ENCODE measurements around the gene PDPK1.

Gene PDPK1

DNA sequence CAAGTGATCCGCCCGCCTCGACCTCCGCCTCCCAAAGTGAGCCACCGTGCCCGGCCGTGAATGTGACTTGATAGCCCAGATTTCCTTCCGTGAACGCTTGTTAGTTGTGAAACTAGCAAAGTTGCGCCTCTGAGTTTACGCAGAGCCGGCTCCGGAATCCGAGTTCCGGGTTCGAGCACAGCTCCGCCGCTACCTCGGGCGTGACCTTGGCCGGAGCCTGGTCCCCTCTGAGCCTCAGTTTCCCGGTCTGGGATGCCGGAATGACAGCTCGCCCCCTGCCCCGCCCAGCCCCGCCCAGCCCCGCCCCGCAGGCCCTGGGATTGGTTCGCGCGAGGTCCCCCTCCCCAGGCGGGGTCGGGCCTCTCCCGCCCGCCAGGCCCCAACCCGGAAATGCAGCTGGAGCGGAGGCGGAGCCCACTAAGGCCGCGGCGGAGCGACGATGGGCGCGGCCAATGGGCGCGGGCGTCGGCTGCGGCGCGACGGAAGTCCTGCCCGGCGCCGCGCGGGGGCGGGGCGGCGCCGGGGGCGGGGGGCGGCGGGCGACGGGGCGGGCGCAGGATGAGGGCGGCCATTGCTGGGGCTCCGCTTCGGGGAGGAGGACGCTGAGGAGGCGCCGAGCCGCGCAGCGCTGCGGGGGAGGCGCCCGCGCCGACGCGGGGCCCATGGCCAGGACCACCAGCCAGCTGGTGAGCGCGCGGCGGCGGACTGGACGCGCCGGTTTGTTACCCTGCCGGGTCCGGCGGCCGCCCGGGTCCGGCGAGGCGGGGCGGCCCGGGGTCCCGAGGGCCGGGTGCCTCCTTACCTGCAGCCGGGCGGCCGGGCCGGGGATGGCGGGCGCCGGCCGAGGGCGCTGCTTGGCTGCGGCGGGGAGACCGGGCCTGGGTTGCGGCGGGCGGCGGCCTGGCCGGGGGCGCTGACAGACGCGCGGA, at the start of gene PDPK1:
TSS of gene PDPK1 (plus strand) at position 571 of the 929 bp plus-strand sequence. CDS start at position 663, 92 bp downstream.
- DNase-seq, result peak; percentile 97

DNA sequence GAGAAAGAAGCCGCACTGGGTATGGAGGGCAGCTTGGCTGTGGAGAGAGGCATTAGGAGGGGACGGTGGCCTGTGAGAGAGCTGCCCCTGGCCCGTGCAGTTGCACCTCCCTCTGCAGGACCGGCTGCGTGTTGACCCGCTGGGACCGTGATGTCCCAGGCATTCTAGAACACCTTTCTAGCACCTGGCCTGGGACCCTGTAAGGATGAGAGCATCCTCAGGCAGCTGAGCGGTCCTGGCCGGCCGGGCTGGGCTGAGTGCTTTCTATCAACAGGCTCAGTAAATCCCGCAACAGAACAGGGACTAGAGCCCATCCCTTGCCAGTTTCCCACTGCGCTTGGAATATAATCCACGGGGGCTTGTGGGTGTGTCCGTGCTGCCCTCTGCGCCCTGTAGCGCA, 48.2 kb upstream of the PDPK1 start:
- DNase-seq, result no peak

DNA sequence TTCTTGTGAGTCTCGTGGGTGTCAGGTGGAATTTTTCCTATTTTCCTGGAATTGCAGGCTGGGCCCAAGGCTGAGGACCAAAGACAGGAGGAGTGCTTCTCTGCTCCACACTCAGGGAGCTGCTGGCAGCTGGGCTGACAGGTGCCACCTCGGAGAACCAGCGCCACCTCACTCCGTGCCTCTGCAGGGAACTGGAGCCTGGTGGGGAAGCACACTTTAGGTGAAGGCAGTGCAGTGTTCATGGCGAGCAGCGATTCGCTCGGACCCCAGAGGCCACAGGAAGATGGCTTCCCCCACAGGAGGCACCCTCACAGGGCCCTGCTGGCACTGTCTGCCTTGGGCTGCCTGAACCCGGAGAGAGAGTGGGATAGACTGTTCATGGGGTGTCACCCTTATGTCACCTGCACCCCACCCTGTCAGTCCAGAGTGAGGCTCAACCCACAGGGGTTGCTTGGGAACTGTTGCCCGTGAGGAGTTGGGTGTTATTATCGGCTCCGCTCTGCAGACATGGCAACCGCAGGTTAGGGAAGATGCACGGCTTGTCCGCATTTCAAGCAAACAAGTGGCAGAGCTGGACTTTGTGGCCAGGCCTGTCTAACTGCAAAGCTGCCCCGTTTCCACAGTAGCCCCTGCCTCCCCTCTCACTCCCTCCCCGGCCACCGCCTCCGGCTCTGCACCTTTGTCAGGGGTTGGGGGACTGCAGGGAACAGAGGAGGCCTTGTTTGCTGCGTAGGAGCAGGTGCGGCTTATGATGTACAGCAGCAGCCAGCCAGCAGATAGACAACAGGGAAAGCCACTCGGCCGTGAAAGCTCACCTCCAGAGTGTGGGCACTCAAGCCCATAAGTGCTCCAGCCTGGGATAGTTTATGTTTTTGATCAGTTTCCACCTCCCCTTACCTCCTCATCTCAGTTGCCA, 47.4 kb upstream of the PDPK1 start:
- no peak for DNase-seq

DNA sequence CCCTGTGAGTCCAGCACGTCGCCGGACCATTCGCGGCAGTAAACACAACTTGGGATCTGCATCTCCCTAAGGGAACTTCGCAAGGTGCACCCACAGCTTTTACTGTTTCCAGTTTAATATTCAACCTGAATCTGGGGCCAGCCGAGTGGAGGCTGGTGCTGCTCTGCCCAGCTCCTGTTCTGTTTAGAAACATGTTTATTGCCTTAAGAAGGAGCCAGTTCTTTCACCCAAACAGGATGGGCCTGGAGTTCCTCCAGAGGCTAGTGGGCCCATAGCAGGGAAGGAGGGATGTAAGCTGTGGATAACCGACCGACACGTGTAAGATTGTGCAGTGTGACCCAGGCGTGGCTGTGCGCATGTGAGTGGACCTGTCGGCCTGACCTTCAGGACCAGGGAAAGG, 45.5 kb upstream of the PDPK1 start:
- no peak for DNase-seq

DNA sequence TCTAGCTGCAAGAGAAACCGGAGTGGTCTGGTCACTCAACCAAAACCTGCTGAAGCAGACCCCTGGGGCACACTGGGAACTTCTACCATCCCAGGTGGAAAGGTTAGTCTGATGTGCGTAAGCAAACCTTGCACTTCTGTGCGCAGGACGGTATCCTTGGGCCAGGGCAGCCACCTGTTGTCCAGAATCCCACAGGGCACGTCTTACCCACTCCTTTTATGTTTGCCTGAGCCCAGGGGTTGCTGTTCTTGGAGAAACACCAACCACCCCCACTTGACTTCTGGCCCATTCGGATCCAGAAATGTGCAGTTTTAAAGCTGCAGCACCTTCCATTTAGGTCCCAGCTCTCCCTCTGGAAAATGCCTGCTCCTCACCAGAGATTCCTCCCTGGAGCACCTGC, 44.2 kb upstream of the PDPK1 start:
- DNase-seq, result no peak

DNA sequence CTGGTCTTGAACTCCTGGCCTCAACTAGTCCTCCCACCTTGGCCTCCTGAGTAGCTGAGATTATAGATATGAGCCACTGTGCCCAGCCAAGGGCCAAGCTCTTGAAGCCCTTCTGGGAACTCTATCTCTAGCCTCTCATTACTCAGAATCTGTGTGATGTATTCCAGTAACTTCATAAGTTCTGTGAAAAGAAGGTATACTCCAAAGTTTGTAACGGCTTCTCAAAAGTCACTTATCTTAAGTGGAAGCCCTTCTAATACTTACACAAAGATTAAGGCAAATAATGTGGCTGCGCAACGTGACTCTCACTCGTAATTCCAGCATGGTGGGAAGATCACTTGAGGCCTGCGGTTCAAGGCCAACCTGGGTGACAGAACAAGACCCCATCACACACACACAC, 43.2 kb upstream of the PDPK1 start:
- no peak for DNase-seq

DNA sequence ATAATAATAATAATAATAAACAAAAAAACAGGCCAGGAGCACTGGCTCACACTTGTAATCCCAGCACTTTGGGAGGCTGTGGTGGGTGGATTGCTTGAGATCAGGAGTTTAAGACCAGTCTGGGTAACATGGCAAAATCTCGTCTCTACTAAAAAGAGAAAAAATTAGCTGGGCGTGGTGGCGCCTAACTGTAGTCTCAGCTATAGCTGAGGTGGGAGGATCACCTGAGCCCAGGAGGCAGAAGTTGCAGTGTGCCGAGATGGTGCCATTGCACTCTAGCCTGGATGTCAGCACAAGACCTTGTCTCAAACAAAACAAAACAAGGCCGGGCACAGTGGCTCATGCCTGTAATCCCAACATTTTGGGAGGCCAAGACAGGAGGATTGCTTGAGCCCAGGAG, 42.8 kb upstream of the PDPK1 start:
- no peak for DNase-seq

DNA sequence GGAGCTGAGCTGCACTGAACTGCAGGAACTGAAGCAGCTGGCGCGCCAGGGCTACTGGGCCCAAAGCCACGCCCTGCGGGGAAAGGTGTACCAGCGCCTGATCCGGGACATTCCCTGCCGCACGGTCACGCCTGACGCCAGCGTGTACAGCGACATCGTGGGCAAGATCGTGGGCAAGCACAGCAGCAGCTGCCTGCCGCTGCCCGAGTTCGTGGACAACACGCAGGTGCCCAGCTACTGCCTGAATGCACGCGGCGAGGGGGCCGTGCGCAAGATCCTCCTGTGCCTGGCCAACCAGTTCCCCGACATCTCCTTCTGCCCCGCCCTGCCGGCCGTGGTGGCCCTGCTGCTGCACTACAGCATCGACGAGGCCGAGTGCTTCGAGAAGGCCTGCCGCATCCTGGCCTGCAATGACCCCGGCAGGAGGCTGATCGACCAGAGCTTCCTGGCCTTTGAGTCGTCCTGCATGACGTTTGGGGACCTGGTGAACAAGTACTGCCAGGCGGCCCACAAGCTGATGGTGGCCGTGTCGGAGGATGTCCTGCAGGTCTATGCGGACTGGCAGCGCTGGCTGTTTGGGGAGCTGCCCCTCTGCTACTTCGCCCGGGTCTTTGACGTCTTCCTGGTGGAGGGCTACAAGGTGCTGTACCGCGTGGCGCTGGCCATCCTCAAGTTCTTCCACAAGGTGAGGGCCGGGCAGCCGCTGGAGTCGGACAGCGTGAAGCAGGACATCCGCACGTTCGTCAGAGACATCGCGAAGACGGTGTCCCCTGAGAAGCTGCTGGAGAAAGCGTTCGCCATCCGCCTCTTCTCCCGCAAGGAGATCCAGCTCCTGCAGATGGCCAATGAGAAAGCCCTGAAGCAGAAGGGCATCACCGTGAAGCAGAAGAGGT, 41.4 kb upstream of the PDPK1 start:
- DNase-seq, result no peak

DNA sequence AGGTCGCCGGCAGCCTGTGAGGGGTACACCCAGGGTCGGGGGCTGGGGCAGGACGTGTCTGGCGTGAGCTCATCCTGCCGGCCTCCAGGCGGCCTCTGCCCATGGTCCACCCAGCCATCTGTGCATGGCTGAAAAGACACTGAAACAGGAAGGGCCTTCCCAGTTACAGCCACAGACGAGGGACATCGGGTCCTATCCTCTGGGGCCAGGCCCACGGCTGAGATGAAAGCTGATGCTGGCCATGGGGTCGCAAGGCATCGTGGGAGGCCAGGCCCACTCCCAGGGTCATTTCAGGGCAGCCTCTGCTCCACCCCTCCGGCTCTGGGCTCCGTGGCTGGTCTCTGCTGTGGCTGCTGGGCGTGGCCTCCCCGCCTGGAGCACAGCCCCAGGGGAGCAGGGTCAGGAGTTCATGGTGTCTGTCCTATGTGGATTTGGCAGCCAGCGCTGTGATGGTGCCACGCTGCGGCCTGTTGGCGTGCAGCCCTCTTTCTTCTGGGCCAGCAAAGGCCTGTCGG, 40.6 kb upstream of the PDPK1 start:
- no peak for DNase-seq

DNA sequence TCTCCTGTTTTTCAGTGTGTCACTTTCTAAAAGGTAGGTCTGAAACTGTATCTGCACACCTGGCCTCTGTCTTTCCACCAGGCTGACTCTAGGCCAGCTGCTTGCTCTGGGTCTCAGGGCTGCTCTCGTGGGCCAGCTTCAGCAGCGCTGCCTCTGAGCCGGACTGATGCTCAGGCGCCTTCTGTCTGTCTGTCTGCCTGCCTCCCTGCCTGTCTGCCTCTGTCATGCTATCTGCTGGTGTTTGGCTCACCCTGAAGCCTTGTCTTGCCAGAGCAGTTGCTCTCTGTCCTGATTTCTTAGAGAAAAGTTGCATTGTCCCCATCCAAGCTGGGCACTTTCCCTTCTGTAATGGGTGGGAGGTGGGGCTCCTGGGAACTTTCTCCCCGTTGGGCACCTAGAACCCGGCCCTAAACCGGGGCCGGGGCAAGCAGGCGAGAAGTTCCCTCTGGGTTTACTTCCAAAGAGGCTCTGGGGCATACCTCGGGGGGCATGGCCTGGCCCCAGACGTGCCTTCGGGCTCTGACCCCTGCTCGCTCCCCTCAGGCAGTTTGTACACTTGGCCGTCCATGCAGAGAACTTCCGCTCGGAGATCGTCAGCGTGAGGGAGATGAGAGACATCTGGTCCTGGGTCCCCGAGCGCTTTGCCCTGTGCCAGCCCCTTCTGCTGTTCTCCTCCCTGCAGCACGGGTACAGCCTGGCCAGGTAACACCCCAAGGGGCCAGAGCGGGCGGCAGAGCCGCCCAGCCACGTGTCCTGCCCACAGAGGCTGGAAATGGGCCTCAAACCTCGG, 39.9 kb upstream of the PDPK1 start:
- no peak for DNase-seq

DNA sequence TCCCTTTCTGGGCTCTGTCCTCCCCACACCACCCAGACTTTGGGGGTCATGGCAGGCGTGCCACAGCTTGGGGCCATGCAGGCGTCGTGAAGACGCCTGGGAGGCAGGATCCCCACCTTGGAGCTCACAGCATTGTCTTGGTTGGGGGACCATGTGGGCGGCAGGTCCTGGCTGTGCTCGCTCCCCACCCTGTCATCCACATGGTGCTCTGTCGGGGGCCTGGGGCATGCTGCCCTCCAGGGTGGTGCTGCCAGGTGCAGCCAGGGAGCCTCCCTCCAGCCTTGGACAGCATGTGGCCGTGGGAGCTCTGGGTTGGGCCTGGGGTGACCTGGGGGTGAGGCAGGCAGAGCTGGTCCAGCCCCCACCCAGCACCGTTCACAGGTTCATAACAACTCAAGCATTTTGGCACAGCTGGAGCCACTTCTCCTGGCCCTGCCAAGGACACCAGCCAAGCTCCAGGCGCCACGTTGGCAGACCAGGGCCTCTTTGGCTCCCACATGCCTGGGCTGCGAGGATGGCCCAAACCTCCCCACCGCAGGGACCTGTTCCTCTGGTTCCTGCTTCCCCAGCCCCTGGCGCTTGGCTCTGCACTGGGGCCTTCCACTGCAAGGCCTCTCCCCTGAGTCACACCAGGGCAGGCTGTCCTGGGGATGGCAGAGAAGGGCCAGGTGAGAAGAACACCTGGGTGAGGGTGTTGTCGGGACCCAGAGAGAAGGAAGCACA, 39.1 kb upstream of the PDPK1 start:
- no peak for DNase-seq

DNA sequence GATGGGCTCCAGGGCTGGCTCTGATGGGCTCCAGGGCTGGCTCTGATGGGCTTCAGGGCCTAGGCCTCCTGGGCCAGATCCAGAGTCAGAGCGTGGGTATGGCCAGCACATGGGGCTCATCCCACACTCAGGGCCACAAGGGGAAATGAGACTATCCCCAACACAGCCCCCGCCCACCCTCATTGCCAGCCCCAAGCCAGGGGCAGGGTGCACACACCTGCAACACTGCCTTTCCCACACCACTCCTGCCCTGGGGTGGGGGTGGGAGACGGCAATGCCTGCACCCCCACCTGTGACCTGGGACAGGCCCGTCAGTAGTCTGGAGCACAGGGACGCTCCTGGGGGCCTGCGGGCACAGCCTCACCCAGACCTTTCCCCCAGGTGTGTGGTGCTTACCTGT, 38.4 kb upstream of the PDPK1 start:
- DNase-seq, result no peak

DNA sequence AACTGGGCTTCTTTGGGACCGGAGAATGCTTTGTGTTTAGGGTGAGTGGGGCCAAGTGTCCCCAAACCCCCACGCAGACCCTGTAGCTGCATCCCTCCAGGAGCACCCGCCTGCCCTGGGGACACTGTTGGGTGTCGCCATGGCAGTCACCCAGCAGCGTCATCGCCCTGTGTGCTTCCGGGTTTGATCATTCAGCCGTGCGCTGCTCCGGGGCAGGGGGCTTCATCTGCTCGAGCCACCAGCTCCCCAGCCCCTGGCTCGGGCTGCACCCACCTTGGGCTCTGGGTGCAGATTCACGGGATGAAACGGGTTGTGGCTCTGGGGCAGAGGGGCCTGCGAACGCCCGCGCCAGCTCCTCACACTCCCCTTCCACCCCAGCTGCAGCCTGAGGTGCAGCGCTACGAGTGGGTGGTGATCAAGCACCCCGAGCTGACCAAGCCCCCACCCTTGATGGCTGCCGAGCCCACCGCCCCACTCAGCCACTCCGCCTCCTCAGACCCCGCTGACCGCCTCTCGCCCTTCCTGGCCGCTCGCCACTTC, 37.9 kb upstream of the PDPK1 start:
- no peak for DNase-seq

DNA sequence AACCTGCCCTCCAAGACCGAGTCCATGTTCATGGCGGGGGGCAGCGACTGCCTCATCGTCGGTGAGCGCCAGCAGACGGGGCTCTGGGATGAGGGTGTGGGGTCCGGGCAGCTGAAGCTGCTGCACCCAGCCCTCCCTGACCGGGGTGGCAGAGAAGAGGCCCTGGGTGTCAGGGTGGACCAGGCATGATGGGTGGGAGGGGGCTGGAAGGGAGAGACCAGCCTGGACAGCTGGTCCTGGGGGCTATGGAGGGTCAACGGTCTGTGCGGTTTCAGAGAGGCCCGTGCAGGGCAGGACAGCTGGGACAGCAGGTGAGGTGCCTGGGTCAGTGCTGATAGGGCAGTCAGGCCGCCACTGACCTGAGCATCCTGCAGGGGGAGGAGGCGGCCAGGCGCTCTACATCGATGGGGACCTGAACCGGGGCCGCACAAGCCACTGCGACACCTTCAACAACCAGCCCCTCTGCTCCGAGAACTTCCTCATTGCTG, 37.3 kb upstream of the PDPK1 start:
- no peak for DNase-seq

DNA sequence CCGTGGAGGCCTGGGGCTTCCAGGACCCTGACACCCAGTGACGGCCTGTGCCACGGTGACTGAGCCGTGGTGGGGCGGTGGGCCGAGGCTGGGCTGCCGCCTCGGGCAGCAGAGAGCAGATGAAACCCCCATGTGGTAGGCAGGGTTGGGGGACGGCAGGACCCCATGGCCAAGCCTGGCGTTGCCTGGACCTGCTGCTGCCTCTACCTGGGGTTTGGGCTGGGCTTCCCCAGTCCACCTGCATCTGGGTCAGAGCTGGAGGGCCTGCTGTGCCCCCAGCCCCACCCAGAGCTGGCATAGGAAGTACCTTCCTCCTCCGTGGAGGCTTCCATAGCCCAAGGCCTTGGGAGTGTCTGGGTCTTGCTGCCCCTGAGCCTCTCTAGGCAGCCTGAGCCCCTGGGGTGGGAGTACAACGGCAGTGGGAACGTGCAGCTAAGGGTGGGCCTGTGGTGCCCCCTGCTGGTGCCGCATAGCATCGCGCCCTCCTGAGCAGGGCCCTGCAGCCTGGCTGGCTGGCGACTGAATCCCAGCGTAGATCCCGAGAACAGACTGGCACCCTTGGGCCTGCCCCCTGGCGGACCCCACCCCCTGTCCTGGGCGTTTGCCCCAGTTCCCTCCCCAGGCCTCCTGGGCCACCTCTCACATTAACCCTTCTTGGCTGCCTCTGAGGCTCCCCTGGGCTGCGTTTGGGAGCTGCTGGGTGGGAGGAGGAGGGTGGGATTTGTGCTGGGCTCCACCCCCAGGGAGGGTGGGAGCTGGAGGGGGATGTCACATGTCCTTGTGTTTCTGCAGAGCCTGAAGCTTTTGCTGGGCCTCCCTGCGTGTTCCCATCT, 36.7 kb upstream of the PDPK1 start:
- peak; percentile 94 for DNase-seq

DNA sequence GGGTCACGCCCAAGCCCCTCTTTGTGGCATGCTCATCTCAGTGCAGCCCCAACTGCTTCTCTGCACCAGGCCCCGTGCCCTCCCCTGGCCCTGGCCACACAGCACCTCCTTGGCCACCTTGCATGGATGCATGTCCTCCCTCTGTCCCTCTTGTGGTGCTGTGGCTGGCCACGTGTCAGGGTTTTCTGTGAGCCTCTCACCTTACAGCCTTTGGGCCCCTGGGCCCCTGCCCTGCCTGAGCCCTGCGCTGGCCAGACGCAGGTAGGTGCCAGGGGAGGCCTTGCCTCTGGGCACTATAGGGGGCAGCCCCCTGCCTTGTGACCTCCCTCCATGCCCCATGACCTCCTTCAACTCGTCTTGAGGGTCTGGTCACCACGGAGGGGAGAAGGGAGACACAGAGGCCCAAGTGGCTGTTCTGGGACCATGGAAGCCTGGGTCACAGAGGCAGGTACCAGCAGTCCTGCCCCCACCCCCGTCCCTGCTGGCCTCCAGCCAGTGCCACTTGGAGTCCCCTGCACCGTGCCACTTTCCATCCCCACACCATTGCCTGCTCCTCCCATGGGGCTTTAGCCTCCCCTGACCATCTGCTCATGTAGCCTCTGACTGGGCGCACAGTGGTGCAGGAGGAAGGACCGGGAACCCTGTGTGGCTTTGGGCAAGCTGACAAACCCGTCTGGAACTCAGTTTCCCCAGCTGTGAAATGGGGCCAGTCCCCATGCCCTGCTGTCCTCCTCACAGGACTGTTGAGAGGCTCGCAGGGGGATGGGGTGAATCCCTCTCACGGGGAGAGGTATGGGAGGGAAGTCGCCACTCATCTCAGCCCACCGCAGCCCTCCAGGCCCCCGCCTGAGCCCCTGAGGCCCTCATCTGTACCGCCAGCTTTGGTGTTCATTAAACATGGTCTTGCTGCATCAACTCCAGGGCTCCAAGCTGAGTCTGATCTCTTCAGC, 35.6 kb upstream of the PDPK1 start:
- DNase-seq, result no peak

DNA sequence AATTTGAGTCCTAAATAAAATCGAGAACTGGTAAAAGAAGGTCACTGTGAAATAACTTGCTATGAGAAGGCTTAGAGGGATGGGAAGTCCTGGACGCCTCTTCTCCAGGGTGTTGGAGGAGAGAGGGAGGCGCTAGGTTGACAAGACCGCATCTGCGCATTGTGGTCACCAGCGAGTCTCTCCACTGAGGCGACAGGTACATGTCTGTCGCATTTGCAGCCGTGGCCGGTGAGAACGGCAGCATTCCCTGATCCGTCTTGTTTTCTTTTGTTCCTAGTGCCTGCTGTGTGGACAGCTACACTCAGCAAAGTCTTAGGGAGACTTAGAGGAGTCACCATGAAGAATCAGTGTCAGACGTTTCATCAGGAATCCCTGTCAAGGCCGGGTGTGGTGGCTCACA, 32.1 kb upstream of the PDPK1 start:
- DNase-seq, result no peak

DNA sequence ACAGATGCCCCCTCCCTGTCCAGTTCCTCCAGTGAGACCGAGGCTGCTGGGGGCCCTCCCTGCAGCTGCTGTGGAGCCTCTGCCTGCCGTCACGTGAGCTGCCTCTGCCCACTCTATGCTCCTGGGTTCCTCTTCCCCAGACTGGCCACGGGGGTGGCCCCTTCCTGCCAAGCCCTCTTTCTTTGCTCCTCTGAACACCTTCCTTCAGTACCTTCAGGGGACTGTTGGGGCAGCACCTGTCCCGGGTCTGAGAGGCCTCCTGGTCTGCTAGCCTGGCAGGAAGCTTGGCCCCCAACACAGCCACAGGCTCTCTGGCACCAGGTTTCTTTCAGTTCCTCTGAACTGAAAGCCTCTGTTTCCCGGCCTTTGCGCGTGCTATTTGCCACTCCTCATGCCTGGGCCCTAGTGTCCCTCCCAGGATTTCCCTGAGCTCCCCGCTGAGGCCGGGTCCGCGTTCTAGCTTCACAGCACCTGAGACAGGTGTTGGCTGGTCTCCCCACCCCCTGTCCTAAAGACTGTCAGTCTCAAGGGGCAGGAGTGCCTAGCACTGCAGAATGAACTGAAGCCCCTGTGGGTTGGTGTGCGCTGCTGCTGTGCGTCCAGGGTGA, 30.7 kb upstream of the PDPK1 start:
- no peak for DNase-seq

All from NCI-H82 (cell line).